SU-DHL-6 (cell line): ENCODE measurements around the gene GMPPA.

ENCODE experiments used
- EZH2phosphoT487 ChIP-seq: fragments of 200-600 bp; sonication (generic), shearing (Covaris generic); conservative IDR thresholded peaks from 2 replicates; pipeline ENCODE4 v1.6.1; 2018; ENCODE audit warnings: mild to moderate bottlenecking, antibody characterized with exemption, low read length, moderate library complexity, mixed read lengths
- TF ChIP-seq, protein P1 (sequence below): fragments of 200-600 bp; sonication (generic); IDR thresholded peaks from one replicate; pipeline ENCODE4 v1.5.1; 2017; ENCODE audit warnings: antibody characterized with exemption, mild to moderate bottlenecking, low read length, moderate library complexity; ENCODE audit not compliant: insufficient read depth, poor library complexity, severe bottlenecking

GRCh38 chr2:219484343-219485200, 14.1 kb upstream of the GMPPA start:
- TF ChIP-seq, protein P1, sequence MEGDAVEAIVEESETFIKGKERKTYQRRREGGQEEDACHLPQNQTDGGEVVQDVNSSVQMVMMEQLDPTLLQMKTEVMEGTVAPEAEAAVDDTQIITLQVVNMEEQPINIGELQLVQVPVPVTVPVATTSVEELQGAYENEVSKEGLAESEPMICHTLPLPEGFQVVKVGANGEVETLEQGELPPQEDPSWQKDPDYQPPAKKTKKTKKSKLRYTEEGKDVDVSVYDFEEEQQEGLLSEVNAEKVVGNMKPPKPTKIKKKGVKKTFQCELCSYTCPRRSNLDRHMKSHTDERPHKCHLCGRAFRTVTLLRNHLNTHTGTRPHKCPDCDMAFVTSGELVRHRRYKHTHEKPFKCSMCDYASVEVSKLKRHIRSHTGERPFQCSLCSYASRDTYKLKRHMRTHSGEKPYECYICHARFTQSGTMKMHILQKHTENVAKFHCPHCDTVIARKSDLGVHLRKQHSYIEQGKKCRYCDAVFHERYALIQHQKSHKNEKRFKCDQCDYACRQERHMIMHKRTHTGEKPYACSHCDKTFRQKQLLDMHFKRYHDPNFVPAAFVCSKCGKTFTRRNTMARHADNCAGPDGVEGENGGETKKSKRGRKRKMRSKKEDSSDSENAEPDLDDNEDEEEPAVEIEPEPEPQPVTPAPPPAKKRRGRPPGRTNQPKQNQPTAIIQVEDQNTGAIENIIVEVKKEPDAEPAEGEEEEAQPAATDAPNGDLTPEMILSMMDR: no peak
- no peak for TF ChIP-seq EZH2phosphoT487
